ENCODE results near the gene TEX35.

TEX35 gene

DNA sequence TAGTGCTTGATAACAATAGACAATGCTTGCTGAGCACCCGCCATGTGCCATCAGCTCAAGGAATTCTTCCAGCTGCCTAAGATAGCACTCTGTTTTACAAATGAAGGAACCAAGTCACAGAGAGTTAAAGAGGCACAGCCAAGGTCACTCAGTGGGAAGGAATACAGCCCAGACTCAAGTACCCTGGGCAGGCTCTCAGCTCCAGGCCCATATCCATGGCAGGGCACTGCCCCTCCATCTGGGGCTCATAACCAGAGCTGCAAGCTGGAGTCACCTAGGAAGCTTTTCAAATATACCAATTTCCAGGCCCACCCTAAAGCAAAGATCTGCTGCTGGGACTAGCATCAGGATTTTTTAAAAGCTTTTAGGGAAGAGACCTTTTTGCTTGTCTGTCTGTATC lies 17.8 kb upstream of the TEX35 start:
- 87% methylated on average over 1 of the region's 1 CpG for WGBS
- Histone ChIP-seq H3K4me1 (ENCODE audit: insufficient read depth, low read length) (no peaks in the 10 kb centered on the region), H3K27ac (ENCODE audit: low read depth, low read length) (no peak overlapping the region), H3K36me3 (ENCODE audit: insufficient read depth, low read length) (no peaks in the 10 kb centered on the region), H3K9me3 (ENCODE audit: insufficient read depth, low read depth, low read length) (no peaks in the 10 kb centered on the region), H3K9ac (ENCODE audit: low read depth, low read length) (no peak overlapping the region), H3K27me3 (ENCODE audit: insufficient read depth, low read length) (no peaks in the 10 kb centered on the region), H3K4me3 (ENCODE audit: low read length) (no peak overlapping the region)

- WGBS, result 89% methylated on average over 16 of the region's 16 CpGs
- no peak overlapping the region for H3K27ac ChIP-seq (ENCODE audit: low read depth, low read length)
- no peaks in the 10 kb centered on the region for H3K36me3 ChIP-seq (ENCODE audit: insufficient read depth, low read length)
- H3K9ac ChIP-seq (ENCODE audit: low read depth, low read length), result no peak overlapping the region
- no peaks in the 10 kb centered on the region for H3K4me1 ChIP-seq (ENCODE audit: insufficient read depth, low read length)
- no peaks in the 10 kb centered on the region for H3K9me3 ChIP-seq (ENCODE audit: insufficient read depth, low read depth, low read length)
- H3K27me3 ChIP-seq (ENCODE audit: insufficient read depth, low read length), result no peaks in the 10 kb centered on the region
- no peak overlapping the region for H3K4me3 ChIP-seq (ENCODE audit: low read length)
Measured at GRCh38 chr1:178495741-178496409, 17.0 kb upstream of the TEX35 start.

DNA sequence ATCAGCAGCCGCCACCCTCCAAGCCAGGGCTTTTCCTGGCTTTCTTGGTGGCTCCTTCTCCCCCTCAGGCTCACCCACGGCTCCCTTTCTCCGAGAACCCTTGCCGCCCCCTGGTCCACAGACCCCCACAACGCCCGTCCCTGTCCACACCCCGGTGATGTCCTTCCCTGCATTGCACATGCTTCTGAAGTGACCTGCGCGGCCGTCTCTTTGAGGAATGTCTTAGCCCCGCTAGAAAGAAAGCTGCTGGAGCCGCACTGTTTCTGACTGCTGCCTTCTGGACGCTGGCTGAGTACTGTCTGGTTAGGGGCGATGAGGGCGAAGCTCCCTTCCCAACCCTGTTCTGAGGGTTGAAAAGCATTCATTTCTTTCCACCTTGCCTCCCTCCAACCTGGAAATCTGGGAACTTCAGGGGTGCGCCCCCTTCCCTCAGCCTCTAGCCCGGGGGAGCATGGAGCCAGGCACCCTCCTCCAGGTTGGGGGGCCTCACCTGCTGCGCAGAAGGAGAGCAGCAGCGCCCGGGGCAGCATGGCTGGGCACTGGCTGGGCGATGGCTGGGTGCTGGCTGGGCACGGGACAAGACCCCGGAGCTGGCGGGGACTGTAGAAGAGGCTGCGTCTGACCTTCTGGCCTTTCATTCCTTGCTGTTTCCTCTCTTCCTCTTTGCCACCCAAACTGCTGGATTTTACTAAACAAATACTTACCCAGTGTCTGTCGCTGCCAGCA lies 16.3 kb upstream of the TEX35 start, which contains the start of gene CLEC20A:
CLEC20A (minus strand) TSS at position 555 of the 726 bp plus-strand sequence; CDS start at position 530, 25 bp downstream.
- no peak within 1 kb of the TSS for H3K4me3 ChIP-seq (ENCODE audit: low read length)
- H3K4me1 ChIP-seq (ENCODE audit: insufficient read depth, low read length), result no peaks in the 10 kb centered on the region
- no peaks in the 10 kb centered on the region for H3K36me3 ChIP-seq (ENCODE audit: insufficient read depth, low read length)
- H3K9ac ChIP-seq (ENCODE audit: low read depth, low read length), result no peak within 1 kb of the TSS
- WGBS, result 96% methylated on average over 26 of the region's 26 CpGs
- no peak within 1 kb of the TSS for H3K27ac ChIP-seq (ENCODE audit: low read depth, low read length)
- no peaks in the 10 kb centered on the region for H3K27me3 ChIP-seq (ENCODE audit: insufficient read depth, low read length)
- H3K9me3 ChIP-seq (ENCODE audit: insufficient read depth, low read depth, low read length), result no peaks in the 10 kb centered on the region

DNA sequence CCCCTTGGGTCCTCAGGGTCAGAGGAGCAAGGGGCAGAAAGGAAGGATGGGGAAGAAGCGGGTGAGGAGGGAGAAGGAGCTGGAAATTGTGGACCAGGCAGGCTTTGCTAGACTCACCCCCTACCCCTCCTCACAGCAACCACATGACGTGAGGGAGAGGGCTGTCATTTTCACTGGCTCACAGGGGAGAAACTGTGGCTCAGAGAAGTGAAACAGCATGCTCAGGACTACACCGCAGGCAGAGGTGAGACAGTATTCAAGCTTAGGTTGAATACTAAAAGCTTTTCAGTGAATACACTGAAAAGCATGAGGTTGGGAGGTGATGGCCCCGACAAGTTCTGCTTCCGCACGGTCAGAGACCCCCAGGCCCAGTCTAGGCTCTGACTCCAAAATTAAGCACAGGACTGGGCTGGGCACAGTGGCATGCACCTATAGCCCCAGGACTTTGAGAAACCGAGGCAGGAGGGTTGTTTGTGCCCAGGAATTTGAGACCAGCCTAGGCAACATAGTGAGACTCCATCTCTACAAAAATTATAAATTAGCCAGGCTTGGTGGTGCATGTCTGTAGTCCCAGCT lies 14.9 kb upstream of the TEX35 start:
- H3K27ac ChIP-seq (ENCODE audit: low read depth, low read length), result no peak overlapping the region
- H3K9ac ChIP-seq (ENCODE audit: low read depth, low read length), result no peak overlapping the region
- no peaks in the 10 kb centered on the region for H3K27me3 ChIP-seq (ENCODE audit: insufficient read depth, low read length)
- 87% methylated on average over 6 of the region's 7 CpGs for WGBS
- no peaks in the 10 kb centered on the region for H3K36me3 ChIP-seq (ENCODE audit: insufficient read depth, low read length)
- no peak overlapping the region for H3K4me3 ChIP-seq (ENCODE audit: low read length)
- no peaks in the 10 kb centered on the region for H3K9me3 ChIP-seq (ENCODE audit: insufficient read depth, low read depth, low read length)
- H3K4me1 ChIP-seq (ENCODE audit: insufficient read depth, low read length), result no peaks in the 10 kb centered on the region

DNA sequence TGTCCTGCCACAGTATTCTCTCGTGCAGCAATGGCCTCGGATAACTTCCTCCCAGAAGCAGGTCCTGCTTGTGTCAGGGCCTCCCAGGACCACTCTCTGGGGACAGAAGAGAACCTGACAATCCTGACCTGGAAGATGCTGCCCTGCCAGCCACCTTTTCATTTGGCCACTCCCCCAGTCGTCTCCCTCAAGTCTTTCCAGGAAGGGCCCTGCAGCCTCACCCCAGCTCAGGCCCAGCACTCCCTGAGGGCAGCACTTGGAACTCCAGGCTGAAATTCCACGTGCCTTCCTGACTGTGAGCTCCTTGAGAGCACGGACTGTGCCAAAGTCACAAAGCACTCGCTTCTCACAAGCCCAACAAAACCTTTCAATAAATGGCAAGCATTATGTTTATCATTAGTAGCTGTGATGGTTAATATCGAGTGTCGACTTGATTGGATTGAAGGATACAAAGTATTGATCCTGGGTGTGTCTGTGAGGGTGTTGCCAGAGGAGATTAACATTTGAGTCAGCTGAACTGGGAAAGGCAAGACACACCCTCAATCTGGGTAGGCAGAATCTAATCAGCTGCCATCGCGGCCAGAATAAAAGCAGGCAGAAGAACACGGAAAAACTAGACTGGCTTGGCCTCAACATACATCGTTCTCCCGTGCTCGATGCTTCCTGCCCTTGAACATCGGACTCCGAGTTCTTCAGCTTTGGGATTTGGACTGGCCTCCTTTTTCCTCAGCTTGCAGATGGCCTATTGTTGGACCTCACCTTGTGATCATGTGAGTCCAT lies 13.8 kb upstream of the TEX35 start:
- WGBS, result 89% methylated on average over 16 of the region's 16 CpGs

DNA sequence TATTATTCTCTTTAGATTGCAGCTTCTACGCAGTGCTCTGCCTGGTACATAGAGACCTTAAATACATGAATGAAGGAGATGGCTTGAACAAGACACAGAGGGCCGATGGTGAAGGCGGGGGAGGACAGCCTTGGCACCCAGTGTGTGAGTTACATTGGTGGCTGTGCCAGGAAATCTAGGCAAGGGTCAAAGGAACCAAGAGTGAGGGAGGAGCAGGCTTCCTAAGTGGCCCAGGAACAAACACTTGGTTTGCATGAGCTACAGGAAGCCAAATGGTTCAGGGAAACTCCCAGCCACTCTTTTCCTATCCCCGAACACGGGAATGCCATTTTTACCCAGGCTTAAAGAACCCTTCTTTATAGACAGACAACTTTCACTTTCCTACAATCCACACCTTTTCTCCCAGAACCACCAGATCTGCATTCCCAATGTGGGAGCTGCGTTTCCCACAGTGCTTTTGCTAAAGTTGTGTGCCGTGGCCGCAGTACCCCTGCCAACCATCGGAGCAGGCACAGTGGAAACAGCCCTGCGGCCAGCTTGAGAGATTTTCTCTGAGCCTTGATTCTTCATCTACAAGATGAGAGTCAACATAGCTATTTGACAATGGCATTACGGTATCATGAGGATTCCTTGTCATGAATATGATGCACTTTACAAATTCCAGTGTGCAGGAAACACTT lies 12.7 kb upstream of the TEX35 start:
- Histone ChIP-seq H3K27me3 (ENCODE audit: insufficient read depth, low read length) (no peaks in the 10 kb centered on the region), H3K4me1 (ENCODE audit: insufficient read depth, low read length) (no peaks in the 10 kb centered on the region), H3K4me3 (ENCODE audit: low read length) (no peak overlapping the region), H3K36me3 (ENCODE audit: insufficient read depth, low read length) (no peaks in the 10 kb centered on the region), H3K27ac (ENCODE audit: low read depth, low read length) (no peak overlapping the region), H3K9me3 (ENCODE audit: insufficient read depth, low read depth, low read length) (no peaks in the 10 kb centered on the region), H3K9ac (ENCODE audit: low read depth, low read length) (no peak overlapping the region)
- 84% methylated on average over 11 of the region's 11 CpGs for WGBS

More for the DNA sequence above, 13.8 kb upstream of the TEX35 start:
- no peak overlapping the region for H3K9ac ChIP-seq (ENCODE audit: low read depth, low read length)
- no peak overlapping the region for H3K27ac ChIP-seq (ENCODE audit: low read depth, low read length)
- H3K4me3 ChIP-seq (ENCODE audit: low read length), result no peak overlapping the region
- no peaks in the 10 kb centered on the region for H3K9me3 ChIP-seq (ENCODE audit: insufficient read depth, low read depth, low read length)
- no peaks in the 10 kb centered on the region for H3K36me3 ChIP-seq (ENCODE audit: insufficient read depth, low read length)
- H3K27me3 ChIP-seq (ENCODE audit: insufficient read depth, low read length), result no peaks in the 10 kb centered on the region
- no peaks in the 10 kb centered on the region for H3K4me1 ChIP-seq (ENCODE audit: insufficient read depth, low read length)

DNA sequence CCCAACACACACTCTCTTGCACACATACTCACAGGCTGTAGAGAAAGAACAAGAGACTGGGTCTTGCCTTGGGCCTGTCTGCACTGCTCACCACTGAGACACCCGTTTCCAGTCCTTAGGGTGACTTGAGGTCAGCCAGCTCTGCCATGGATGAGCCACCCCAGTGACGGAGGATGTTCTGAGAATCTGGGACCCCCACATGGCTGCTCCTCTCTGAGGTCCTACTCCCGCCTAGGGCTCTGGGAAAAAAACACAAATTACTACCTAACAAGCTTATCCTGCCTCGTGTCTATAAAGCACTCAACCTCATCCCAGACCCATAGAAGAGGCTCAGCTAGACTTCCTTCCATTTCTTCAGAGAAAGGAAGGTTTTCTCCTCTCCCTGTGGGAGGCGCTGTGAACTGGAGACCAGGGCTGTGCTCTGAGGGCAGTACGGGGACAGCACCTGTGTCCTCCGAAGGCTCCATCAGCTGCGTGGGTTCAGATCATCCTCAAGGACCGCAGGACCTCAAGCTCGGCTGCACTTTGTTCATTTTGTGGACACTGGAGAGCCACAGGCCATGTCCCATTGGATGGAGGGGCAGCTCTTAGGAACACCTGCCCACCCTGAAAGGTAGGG lies 11.9 kb upstream of the TEX35 start:
- no peak overlapping the region for H3K4me3 ChIP-seq (ENCODE audit: low read length)
- no peaks in the 10 kb centered on the region for H3K36me3 ChIP-seq (ENCODE audit: insufficient read depth, low read length)
- H3K9ac ChIP-seq (ENCODE audit: low read depth, low read length), result no peak overlapping the region
- no peaks in the 10 kb centered on the region for H3K4me1 ChIP-seq (ENCODE audit: insufficient read depth, low read length)
- H3K27ac ChIP-seq (ENCODE audit: low read depth, low read length), result no peak overlapping the region
- no peaks in the 10 kb centered on the region for H3K27me3 ChIP-seq (ENCODE audit: insufficient read depth, low read length)
- WGBS, result 89% methylated on average over 10 of the region's 10 CpGs
- no peaks in the 10 kb centered on the region for H3K9me3 ChIP-seq (ENCODE audit: insufficient read depth, low read depth, low read length)

DNA sequence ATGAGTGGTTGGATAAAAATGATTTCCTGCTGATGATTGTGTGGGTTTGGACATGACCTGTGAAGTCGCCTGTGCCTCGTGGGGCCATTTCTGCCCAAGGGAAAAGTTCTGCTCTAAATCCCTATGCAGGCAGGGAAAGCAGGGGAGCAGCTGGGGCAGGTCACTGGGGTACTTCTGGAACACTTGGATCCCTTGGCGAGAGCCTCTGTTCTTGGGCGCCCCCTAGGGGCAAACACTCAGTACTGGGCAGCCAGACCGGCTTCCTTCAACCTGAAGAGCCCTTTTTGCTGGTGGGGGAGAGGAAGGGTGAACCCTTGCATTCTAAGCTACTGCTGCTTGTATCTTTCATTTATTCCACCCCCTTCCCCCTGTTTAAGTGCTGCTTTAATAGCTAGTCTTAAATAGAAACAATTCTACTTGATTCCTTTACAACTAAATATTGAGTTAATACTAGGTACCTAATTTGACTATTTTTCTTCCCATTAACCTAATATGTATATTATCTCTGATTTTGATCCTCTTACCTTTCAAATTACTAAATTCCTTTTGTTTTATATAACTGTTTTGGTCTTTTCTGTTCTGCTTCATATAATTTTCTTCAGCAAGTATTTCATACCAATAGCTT lies 11.1 kb upstream of the TEX35 start:
- Histone ChIP-seq H3K27me3 (ENCODE audit: insufficient read depth, low read length) (no peaks in the 10 kb centered on the region), H3K36me3 (ENCODE audit: insufficient read depth, low read length) (no peaks in the 10 kb centered on the region), H3K4me1 (ENCODE audit: insufficient read depth, low read length) (no peaks in the 10 kb centered on the region), H3K9ac (ENCODE audit: low read depth, low read length) (no peak overlapping the region), H3K4me3 (ENCODE audit: low read length) (no peak overlapping the region), H3K9me3 (ENCODE audit: insufficient read depth, low read depth, low read length) (no peaks in the 10 kb centered on the region), H3K27ac (ENCODE audit: low read depth, low read length) (no peak overlapping the region)
- 26% methylated on average over 5 of the region's 5 CpGs for WGBS

- no peak overlapping the region for H3K4me3 ChIP-seq (ENCODE audit: low read length)
- no peaks in the 10 kb centered on the region for H3K9me3 ChIP-seq (ENCODE audit: insufficient read depth, low read depth, low read length)
- 96% methylated on average over 3 of the region's 3 CpGs for WGBS
- no peaks in the 10 kb centered on the region for H3K4me1 ChIP-seq (ENCODE audit: insufficient read depth, low read length)
- H3K9ac ChIP-seq (ENCODE audit: low read depth, low read length), result no peak overlapping the region
- H3K36me3 ChIP-seq (ENCODE audit: insufficient read depth, low read length), result no peaks in the 10 kb centered on the region
- no peak overlapping the region for H3K27ac ChIP-seq (ENCODE audit: low read depth, low read length)
- no peaks in the 10 kb centered on the region for H3K27me3 ChIP-seq (ENCODE audit: insufficient read depth, low read length)
Measured at GRCh38 chr1:178502330-178502714, 10.6 kb upstream of the TEX35 start.

DNA sequence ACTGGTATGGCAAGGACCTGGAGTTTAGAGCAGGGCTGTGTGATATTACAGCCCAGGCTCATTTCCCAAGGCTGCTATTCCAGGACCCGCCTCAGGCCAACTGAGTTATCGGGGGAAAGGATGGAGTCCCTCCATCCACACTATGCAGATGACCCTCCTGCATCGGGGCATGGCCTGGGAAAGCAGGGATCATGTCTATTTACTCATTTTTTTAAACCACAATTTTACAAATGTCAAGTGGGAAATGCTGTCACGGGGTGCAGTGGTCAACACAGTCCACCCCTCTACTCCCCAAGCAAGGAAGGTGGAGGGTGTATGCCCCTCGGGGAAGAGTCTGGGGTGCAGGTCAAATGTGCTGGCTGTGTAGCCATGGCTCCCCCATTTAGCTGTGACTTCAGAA lies 10.1 kb upstream of the TEX35 start:
- 95% methylated on average over 5 of the region's 5 CpGs for WGBS
- Histone ChIP-seq H3K9me3 (ENCODE audit: insufficient read depth, low read depth, low read length) (no peaks in the 10 kb centered on the region), H3K36me3 (ENCODE audit: insufficient read depth, low read length) (no peaks in the 10 kb centered on the region), H3K27me3 (ENCODE audit: insufficient read depth, low read length) (no peaks in the 10 kb centered on the region), H3K27ac (ENCODE audit: low read depth, low read length) (no peak overlapping the region), H3K4me1 (ENCODE audit: insufficient read depth, low read length) (no peaks in the 10 kb centered on the region), H3K4me3 (ENCODE audit: low read length) (no peak overlapping the region), H3K9ac (ENCODE audit: low read depth, low read length) (no peak overlapping the region)

Measured in HUES64 (cell line).